ENCODE measurements around the gene ZFYVE28.

Gene ZFYVE28

DNA sequence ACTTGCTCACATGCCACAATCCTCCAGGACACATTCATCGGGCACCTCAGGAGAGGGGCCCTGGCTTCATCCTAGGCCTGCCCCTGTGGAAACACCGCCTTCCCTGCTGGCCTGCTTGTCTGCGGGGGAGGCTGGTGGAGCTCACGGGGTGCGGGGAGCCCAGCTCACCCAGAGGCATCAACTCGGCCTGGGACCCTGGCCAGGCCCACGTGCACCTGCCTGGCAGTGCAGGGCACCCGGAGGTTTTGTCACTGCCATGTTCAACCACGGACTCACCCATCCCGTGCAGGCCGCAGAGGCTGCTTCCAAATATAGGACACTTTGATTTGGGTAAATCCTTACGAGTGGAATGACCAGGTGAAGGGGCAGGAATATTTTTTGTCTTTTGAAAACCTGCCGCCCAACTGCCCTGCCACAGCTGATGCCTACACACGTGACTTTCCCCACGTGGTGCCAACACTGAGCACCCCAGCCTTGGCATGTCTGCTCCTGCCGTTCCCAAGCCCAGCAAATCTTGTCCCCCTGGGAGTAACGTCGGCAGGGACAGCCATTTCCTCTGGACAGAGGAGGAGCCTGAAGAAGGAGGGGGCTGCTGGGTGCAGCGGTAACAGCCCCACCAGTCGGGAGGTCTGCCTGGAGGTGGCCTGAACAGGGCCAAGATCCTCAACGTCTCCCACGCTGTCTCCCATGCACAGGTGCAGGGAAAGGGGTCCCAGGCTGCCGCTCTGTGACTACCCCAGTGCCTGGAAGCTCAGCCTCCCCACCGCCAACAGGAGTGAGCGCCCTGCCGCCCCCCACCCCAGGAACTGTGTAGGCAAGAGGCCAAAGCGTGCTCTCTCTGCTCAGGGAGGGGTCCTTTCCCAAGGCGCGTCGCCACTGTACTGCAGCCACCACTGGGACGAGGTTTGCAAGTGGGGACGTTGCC is 165.0 kb downstream of the ZFYVE28 start:
- Mint-ChIP-seq H3K4me3 (no peak overlapping the region), H3K36me3 (peaks cover 9 to 10% of the 10 kb centered on the region in 2 donors), H3K27me3 (no peaks in the 10 kb centered on the region), H3K9me3 (no peaks in the 10 kb centered on the region), H3K27ac (peak overlapping the region; percentile 20), H3K4me1 (peaks cover 9 to 24% of the 10 kb centered on the region in 2 donors)
- peak; percentile 0 for DNase-seq
- ATAC-seq (replicated peaks): no peak

DNA sequence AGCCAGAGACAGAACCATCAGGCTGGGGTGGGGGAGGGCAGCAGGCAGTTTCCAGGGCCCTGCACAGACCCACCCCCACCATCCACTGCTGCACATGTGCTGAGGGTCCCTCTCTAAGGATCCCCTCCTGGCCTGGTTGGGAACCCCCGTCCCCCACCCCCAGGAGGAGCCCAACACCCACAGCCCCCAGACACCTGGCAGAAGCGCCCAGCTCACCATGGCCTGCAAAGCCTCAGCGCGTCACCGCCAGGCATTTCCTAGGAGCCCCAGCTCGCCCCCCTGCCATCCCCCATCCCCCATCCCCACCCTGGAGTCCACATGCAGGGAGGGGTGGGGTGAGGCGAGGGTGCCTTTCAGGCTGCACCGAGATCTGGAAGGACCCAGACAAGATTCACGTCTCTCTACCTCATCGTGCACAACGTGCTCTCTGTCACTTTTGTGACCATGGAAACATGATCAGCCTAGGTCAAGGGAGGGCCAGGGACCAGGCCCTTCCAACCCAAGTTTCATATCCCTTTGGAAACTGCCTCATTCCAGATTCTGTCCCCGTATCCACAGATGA is 165.8 kb downstream of the ZFYVE28 start:
- H3K4me3 Mint-ChIP-seq: no peak overlapping the region
- H3K27ac Mint-ChIP-seq: peak overlapping the region; percentile 20
- no peaks in the 10 kb centered on the region for H3K27me3 Mint-ChIP-seq
- no peaks in the 10 kb centered on the region for H3K9me3 Mint-ChIP-seq
- DNase-seq: peak; percentile 0
- ATAC-seq (replicated peaks): no peak
- peaks cover 9 to 10% of the 10 kb centered on the region in 2 donors for H3K36me3 Mint-ChIP-seq
- peaks cover 8 to 17% of the 10 kb centered on the region in 2 donors for H3K4me1 Mint-ChIP-seq

DNA sequence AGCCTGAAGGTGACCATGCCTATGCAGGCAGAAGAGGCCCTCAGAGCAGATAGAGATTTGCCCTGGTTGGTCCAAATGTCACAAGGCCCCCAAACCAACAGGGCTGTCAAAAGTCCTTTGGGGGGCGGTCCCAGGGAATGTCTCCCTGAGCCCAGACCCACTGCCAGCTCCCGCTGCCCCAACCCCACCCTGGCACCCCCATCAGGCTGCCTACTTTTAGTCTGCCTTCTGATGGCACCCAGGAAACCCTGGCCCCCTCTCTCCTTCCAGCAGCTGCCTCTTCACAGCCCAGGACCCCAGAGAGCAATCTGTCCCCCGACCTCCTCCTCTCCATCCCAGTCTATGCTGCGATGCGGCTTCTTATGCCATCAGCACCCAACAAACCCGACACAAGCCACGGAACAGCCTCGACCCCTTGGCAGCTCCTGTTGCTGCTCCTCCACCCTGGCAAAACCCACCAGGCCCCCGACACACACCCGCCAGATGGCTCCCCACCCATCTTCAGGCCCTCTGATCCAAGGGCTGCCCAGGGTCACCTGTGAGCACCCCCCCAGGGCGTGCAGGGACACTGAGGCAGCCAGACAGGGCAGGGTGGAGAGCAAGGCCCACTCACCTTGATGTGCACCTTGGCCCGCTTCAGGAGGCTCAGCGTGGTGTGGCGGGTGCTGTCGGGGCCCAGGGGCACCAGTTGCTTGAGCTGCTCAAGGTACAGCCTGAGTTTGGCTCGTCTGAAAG is 166.5 kb downstream of the ZFYVE28 start:
- Mint-ChIP-seq H3K36me3 (peaks cover 9 to 10% of the 10 kb centered on the region in 2 donors), H3K4me1 (peaks cover 3 to 10% of the 10 kb centered on the region in 2 donors), H3K9me3 (no peaks in the 10 kb centered on the region), H3K27me3 (no peaks in the 10 kb centered on the region), H3K4me3 (no peak overlapping the region), H3K27ac (no peak overlapping the region)
- DNase-seq (no peak), ATAC-seq (replicated peaks) (no peak)

DNA sequence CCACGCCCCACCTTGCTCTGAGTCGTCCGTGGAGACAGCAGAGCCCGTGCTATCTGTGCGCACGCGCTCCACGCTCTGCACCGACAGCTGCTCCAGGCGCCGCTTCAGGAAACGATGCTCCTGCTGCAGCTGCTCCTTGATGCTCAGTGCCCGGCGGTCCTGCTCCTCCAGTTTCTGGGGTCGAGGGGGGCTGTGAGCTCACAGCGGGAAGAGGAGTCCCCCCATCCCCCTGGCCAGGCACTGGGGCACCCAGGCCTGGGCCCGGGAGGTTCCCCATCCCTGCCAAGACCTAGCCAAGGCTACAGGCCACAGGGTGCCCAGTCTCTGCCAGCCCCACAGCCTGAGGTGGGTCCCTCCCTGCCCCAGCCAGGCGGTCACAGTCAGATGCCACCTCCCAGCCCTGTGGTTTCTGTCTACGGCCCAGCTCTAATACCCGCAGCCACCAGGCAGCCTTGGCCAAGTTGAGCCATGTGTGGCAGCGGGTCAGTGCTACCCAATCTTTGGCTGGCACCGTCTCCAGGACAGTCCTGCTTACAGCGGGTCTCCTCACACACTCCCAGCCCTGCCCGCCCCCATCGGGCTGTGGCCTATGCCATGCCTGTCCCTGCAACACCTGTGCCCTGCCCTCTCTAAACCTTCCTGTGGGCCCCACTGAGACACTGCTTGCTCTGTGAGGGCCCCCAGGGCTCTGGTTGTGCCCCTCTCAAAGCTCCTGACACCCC is 167.2 kb downstream of the ZFYVE28 start:
- Mint-ChIP-seq H3K9me3 (no peaks in the 10 kb centered on the region), H3K27ac (no peak overlapping the region), H3K36me3 (peaks cover 9 to 10% of the 10 kb centered on the region in 2 donors), H3K4me3 (no peak overlapping the region), H3K27me3 (no peaks in the 10 kb centered on the region), H3K4me1 (peaks cover 0 to 5% of the 10 kb centered on the region in 2 donors)
- DNase-seq: peak; percentile 0
- no peak for ATAC-seq (replicated peaks)

DNA sequence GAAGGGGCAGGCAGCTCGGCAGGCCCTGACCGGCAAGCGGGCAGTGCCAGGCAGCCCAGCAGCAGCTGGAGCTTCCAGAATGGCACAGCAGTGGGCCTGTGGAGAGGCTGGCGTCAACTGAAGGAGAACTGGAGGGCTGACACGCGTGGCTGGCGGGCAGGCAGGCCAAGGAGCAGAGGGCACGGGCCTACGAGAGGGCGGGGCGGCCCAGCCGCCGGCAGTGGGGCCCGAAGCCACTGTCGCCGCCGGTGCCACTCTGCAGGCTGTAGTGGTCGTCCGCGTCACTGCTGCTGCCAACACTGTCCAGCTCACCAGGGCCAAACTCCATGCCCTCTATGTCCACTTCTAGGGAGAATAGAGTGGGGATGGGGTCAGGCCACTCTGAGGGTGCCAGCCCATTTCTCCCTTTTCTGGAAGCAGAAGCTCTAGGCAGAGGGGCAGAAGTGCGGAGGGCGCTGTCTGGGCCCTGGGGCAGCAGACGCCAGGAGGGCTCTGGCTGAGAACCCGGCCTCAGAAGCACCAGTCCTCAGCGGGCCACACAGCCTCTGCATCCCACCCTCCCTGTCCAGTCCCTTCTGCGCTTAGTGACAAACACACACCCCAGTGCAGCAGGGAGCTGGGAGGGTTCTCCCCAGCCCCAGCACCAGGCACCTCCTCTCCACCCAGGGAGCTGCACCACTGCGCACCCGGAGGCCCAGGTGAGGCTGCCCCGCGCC is 167.9 kb downstream of the ZFYVE28 start:
- H3K27ac Mint-ChIP-seq: no peak overlapping the region
- peaks cover 9 to 10% of the 10 kb centered on the region in 2 donors for H3K36me3 Mint-ChIP-seq
- DNase-seq: no peak

DNA sequence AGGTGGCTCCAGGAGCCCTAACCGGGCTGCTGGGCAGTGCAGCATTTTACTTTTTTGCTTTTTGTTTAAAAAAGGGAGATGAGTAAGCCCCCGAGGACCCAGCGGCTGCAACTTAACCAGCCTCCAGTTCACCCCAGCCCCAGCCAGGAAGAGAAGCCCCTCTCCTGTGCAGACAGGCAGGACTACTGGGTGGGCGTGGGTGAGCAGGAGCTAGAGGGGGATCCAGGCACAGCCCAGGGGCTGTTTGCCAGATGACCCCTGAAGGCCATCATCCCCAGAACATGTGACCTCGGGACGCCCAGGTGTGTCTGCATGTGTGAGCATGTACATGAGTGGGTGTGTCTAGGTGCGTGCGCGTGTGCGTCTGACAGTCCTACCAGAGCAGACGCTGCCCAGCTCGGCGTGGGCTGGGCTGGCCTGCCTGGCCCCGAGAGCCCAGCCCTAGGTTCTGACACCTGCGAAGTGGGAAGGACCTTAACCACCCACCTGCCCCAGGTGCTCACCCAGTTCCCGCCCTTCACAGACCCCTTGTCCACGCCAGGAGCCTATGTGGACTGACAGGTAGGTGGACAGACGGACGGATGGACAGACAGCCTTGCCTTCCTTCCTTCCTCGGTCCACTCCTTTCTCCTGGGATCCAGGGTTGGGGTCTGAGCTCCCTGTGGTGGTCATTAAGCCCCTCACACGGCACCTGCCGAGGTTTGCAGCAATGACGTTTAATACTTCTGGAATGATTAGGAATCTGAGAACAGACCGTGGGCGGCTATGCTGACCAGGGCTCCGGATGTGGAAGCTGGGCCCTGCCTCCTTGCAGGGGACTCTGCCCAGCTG is 168.7 kb downstream of the ZFYVE28 start:
- Mint-ChIP-seq H3K4me3 (no peak overlapping the region), H3K36me3 (peaks cover 7% of the 10 kb centered on the region in 2 donors), H3K27me3 (no peaks in the 10 kb centered on the region), H3K27ac (no peak overlapping the region), H3K4me1 (peaks cover 0 to 1% of the 10 kb centered on the region in 2 donors), H3K9me3 (no peaks in the 10 kb centered on the region)
- ATAC-seq (replicated peaks) (no peak), DNase-seq (no peak)

More for the DNA sequence above, 167.9 kb downstream of the ZFYVE28 start:
- Mint-ChIP-seq H3K4me1 (peaks cover 0 to 5% of the 10 kb centered on the region in 2 donors), H3K9me3 (no peaks in the 10 kb centered on the region), H3K27me3 (no peaks in the 10 kb centered on the region), H3K4me3 (no peak overlapping the region)
- no peak for ATAC-seq (replicated peaks)

DNA sequence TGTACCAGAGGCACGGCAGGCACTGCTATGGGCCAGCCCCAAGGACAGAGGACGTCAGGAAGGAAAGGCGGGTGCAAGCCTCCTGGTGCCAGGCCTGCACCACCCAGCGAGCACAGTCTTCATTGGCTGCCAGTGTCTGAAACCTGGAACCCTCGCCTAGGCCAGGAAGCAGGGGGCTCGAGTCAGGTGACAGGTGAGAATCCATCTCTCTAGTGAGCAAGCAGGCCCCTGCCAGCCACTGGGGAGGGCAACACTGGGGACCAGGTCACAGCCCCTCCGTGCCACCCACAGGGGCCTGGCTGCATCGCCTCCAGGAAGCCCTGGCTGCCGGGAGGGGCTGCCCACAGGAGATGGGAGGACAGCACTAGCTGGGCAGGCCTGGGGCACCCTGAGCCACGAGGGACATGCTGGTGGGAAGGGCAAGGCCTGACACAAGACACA is 169.6 kb downstream of the ZFYVE28 start:
- Mint-ChIP-seq H3K4me3 (no peak overlapping the region), H3K27ac (no peak overlapping the region), H3K4me1 (peaks cover 2 to 5% of the 10 kb centered on the region in 2 donors), H3K9me3 (no peaks in the 10 kb centered on the region), H3K27me3 (no peaks in the 10 kb centered on the region), H3K36me3 (peaks cover 4% of the 10 kb centered on the region in 2 donors)
- ATAC-seq (replicated peaks): no peak
- no peak for DNase-seq

DNA sequence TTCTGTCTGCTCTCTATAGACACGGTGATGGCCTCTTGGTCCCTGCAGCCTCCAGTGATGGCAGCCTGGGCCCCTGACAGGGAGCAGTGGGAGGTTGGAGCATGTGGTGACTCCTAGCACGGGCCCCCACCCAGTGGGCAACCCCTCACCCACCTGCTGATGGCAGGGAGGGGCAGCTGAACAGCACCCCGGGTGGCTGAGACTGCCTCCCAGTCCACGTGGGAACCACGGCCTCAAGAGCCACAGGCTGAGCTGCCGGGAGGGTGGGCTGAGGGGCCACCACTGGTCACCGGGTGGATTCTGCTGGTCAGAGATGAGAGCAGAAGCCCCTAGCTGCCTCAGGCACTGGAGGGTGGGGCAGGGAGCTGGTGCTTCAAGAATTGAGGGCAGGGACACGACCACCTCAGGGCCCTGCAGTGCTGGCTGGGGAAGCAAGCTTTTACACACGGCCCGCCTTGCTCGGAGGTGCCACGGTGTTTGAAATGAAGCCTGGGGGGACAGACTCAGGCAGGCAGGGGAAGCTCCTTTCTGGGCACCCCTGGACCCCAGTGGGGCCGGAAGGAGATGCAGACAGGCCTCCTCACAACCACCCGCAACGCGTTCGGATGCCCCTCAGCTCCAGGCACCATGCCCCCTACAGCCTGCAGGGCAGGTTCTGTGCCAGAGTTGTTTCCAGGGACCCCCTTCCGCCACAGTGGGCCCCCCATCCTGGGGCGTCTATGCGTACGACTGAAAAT is 170.2 kb downstream of the ZFYVE28 start:
- DNase-seq: no peak
- Mint-ChIP-seq H3K27ac (no peak overlapping the region), H3K4me3 (no peak overlapping the region), H3K27me3 (no peaks in the 10 kb centered on the region), H3K9me3 (no peaks in the 10 kb centered on the region), H3K4me1 (peaks cover 6 to 12% of the 10 kb centered on the region in 2 donors), H3K36me3 (peaks cover 4% of the 10 kb centered on the region in 2 donors)
- no peak for ATAC-seq (replicated peaks)

DNA sequence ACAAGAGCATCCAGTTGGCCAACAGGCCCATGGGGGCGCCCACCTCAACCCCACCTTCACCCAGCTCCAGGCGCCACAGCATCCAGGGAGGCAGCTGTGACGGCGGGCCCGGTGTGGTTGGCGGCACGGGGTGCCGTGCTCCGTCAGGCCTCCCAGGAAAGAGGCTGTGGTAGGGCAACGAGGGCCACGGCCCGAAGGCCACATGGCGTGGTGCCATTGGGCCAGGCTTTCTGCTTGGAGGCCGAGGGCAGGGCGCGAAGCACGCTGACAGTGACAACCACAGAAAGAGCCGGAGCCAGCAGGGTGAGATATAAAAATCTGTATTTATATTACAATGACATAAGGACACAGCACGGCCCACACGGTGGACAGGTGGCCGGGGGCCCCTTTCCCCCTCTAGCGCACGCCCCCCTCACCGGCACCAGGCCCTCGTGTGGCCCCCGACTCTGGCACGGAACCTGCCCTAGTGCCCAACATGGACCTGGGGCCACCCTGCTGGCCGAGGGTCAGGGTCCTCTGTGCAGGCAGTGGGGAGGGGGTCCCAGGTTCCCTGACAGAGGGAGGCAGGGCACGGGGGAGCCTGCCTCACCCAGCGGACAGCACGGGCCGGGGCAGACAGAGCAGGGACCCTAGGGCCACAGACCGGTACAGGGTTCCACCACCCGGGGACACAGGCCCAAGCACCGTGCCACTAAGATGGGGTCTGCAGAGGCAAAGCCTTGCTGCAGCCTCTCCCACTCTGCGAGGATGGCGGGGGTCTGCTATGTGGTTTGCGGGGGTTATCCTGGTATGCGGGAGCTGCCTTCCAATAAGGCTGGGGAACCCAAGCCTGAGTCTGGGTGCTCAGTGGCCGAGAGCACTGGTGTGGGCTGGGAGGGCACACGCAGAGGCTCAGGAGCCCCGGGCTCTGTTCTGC is 171.1 kb downstream of the ZFYVE28 start:
- Mint-ChIP-seq H3K27ac (no peak overlapping the region), H3K4me3 (no peak overlapping the region), H3K4me1 (peaks cover 7 to 12% of the 10 kb centered on the region in 2 donors), H3K27me3 (no peaks in the 10 kb centered on the region), H3K36me3 (peaks cover 0 to 4% of the 10 kb centered on the region in 2 donors), H3K9me3 (no peaks in the 10 kb centered on the region)
- ATAC-seq (replicated peaks) (no peak), DNase-seq (no peak)

DNA sequence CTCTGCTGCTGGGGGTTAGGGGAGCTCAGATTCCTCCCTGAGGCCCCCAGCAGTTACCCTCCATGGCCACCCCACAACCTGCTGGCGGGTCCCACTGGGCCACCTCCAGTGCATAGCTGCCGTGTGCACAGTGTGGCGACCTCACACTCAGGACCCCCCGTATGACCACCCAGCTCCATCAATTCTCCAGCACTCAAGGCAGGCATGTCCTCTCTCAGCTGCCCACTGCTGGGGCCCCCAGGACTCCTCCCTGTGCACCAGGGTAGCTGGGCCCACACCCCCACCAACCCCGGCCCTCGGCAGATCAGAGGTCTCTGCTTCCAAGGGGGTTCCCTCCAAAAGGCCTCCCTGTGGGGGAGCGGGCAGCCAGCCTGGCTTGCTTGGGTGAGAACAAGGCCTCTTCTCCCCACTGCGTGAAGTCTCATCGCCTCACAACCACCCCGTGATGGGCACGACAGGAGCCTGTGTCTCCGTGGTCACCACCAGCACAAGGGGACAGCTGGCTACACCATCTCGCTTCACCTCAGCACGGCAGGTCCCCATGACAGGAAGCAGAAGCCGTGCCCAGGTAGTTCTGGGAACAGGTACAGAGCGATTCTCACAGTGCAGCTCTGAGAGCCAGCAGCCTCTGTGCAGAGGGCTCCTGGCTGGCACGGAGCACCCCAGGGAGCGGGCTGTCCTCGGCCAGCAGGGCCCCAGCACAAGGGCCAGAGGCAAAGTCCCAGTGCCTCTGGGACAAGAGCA is 171.9 kb downstream of the ZFYVE28 start:
- ATAC-seq (replicated peaks) (no peak), DNase-seq (no peak)
- H3K27ac Mint-ChIP-seq: peak overlapping the region; percentile 51
- H3K27me3 Mint-ChIP-seq: no peaks in the 10 kb centered on the region
- peaks cover 0 to 4% of the 10 kb centered on the region in 2 donors for H3K36me3 Mint-ChIP-seq
- peaks cover 9 to 19% of the 10 kb centered on the region in 2 donors for H3K4me1 Mint-ChIP-seq
- no peak overlapping the region for H3K4me3 Mint-ChIP-seq
- no peaks in the 10 kb centered on the region for H3K9me3 Mint-ChIP-seq

DNA sequence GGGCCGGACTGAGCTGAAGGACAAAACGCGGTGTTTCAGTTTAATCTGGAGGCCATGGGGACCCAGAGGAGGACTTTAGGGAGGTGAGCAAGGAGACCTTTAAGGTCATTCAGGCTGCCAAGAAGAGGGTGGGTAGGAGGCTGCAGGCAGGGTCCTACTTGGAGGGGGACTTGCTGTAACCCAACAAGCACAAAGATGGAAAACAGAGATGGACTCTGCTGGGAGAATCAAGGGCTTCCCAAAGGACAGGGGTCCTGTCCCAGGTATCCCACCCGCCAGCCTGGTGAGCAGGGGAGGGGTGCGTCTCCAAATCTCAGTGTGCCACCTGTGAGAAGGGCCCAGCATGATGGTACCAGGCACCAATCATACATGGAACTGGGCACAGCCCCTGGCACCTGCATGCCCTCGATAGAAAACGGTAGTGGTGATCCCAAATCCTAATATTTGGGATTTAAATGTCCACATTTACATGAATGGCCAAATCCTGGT is 172.6 kb downstream of the ZFYVE28 start:
- Mint-ChIP-seq H3K36me3 (peaks cover under 1 to 4% of the 10 kb centered on the region in 2 donors), H3K4me3 (no peak overlapping the region), H3K27me3 (no peaks in the 10 kb centered on the region), H3K9me3 (no peaks in the 10 kb centered on the region), H3K27ac (no peak overlapping the region), H3K4me1 (peaks cover 11 to 21% of the 10 kb centered on the region in 2 donors)
- DNase-seq (no peak), ATAC-seq (replicated peaks) (no peak)
